Urinary bladder (tissue), 4 donors: ENCODE measurements around the gene MLST8. TPM values are rescaled to one million over a fixed set of nuclear protein-coding genes. Genes with fewer than 3 reads are reported as not detected.
"Not testable (repeated sequence)": the region's sequence is repeated elsewhere in the genome, so short reads cannot be mapped to it uniquely, and the experiment has no call there.

Source experiments
- DNase-seq: peaks from one replicate; pipeline ENCODE4 v3.0.0-alpha.2; 2015; ENCODE audit errors: extremely low spot score
- H3K27ac ChIP-seq: one replicate; pipeline ENCODE4 v1.5.1; 2013; ENCODE audit warnings: low read depth, mild to moderate bottlenecking, moderate library complexity
- H3K36me3 ChIP-seq: one replicate; pipeline ENCODE4 v1.6.1; 2013; ENCODE audit warnings: mild to moderate bottlenecking, moderate library complexity; ENCODE audit not compliant: insufficient read depth
- H3K4me1 ChIP-seq: one replicate; pipeline ENCODE4 v1.6.1; 2013; ENCODE audit warnings: mild to moderate bottlenecking, moderate library complexity; ENCODE audit not compliant: insufficient read depth
- H3K4me3 ChIP-seq: one replicate; pipeline ENCODE4 v1.5.1; 2013; ENCODE audit warnings: low read depth, low read length
- whole genome bisulfite sequencing: extraction: QIAGEN DNeasy Blood & Tissue Kit; methylation state at CpG from one replicate; pipeline ENCODE4 v1.1.7; 2013; 5-methylcytosine and 5-hydroxymethylcytosine counted together
- polyA plus RNA-seq: library from polyadenylated mRNA; stranded (reverse); fragments of 200-250 nt; gene quantifications from one replicate; pipeline ENCODE4 v1.2.3, GENCODE V29; 2013
- total RNA-seq: library from RNA; depleted of rRNA; stranded (reverse); fragments of >200 nt; gene quantifications from one replicate; pipeline ENCODE4 v1.2.3, GENCODE V29; 2014
- donor health status: healthy with polysubstance abuse.
- donor health status: healthy.

MLST8 gene
- total and polyA plus RNA-seq, 2 donors: 9.3 to 50.4 TPM

- WGBS: 54% methylated on average over 14 of the region's 14 CpGs
- Histone ChIP-seq H3K4me3 (no peak overlapping the region), H3K36me3 (no peaks in the 10 kb centered on the region), H3K4me1 (no peaks in the 10 kb centered on the region), H3K27ac (no peak overlapping the region)
- DNase-seq: no peak
These were observed 5.6 kb upstream of the MLST8 start for GRCh38 chr16:2199621-2200139.

- no peak overlapping the region for H3K27ac ChIP-seq
- no peaks in the 10 kb centered on the region for H3K36me3 ChIP-seq
- no peaks in the 10 kb centered on the region for H3K4me1 ChIP-seq
- DNase-seq: no peak
- no peak overlapping the region for H3K4me3 ChIP-seq
- 87% methylated on average over 6 of the region's 6 CpGs for WGBS
These were observed 4.9 kb upstream of the MLST8 start for GRCh38 chr16:2200313-2200712.

GRCh38 chr16:2203119-2203688 is 2.0 kb upstream of the MLST8 start:
- H3K36me3 ChIP-seq, H3K27ac ChIP-seq, H3K4me1 ChIP-seq, DNase-seq, H3K4me3 ChIP-seq: not testable (repeated sequence)
- WGBS: 91% methylated on average over 8 of the region's 8 CpGs

GRCh38 chr16:2204416-2205103 is 694 bp upstream of the MLST8 start:
- DNase-seq: no peak
- Histone ChIP-seq H3K4me1 (peaks cover 2% of the 10 kb centered on the region), H3K36me3 (no peaks in the 10 kb centered on the region), H3K27ac (no peak overlapping the region), H3K4me3 (peak overlapping the region; percentile 75)
- WGBS: 80% methylated on average over 13 of the region's 13 CpGs

- no peaks in the 10 kb centered on the region for H3K36me3 ChIP-seq
- WGBS: 9% methylated on average over 16 of the region's 16 CpGs
- peak overlapping the region; percentile 75 for H3K4me3 ChIP-seq
- no peak overlapping the region for H3K27ac ChIP-seq
- peaks cover 2% of the 10 kb centered on the region for H3K4me1 ChIP-seq
- DNase-seq: no peak
These were observed 686 bp downstream of the MLST8 start for GRCh38 chr16:2205967-2206313.

- Histone ChIP-seq H3K36me3 (no peaks in the 10 kb centered on the region), H3K4me1 (peaks cover 2% of the 10 kb centered on the region), H3K27ac (no peak overlapping the region), H3K4me3 (peak overlapping the region; percentile 75)
- DNase-seq: no peak
- 83% methylated on average over 18 of the region's 18 CpGs for WGBS
These were observed 1.1 kb downstream of the MLST8 start for GRCh38 chr16:2206420-2206779.

- Histone ChIP-seq H3K4me1 (peaks cover 2% of the 10 kb centered on the region), H3K27ac (no peak overlapping the region), H3K36me3 (no peaks in the 10 kb centered on the region), H3K4me3 (no peak overlapping the region)
- DNase-seq: no peak
- 93% methylated on average over 23 of the region's 23 CpGs for WGBS
These were observed 1.7 kb downstream of the MLST8 start for GRCh38 chr16:2206780-2207433.

GRCh38 chr16:2207872-2208271 is 2.6 kb downstream of the MLST8 start:
- H3K4me1 ChIP-seq: peaks cover 2% of the 10 kb centered on the region
- WGBS: 90% methylated on average over 9 of the region's 9 CpGs
- DNase-seq: no peak
- H3K36me3 ChIP-seq: no peaks in the 10 kb centered on the region
- no peak overlapping the region for H3K4me3 ChIP-seq
- no peak overlapping the region for H3K27ac ChIP-seq

GRCh38 chr16:2208308-2208707 is 3.1 kb downstream of the MLST8 start:
- 76% methylated on average over 23 of the region's 23 CpGs for WGBS

GRCh38 chr16:2208772-2209171 is 3.5 kb downstream of the MLST8 start:
- no peak overlapping the region for H3K27ac ChIP-seq
- DNase-seq: no peak
- no peaks in the 10 kb centered on the region for H3K36me3 ChIP-seq
- no peak overlapping the region for H3K4me3 ChIP-seq
- WGBS: 91% methylated on average over 9 of the region's 9 CpGs
- peaks cover 2% of the 10 kb centered on the region for H3K4me1 ChIP-seq

More at GRCh38 chr16:2208308-2208707, 3.1 kb downstream of the MLST8 start:
- H3K4me3 ChIP-seq: no peak overlapping the region
- no peak for DNase-seq
- H3K4me1 ChIP-seq: peaks cover 2% of the 10 kb centered on the region
- no peaks in the 10 kb centered on the region for H3K36me3 ChIP-seq
- H3K27ac ChIP-seq: no peak overlapping the region

- no peak overlapping the region for H3K27ac ChIP-seq
- H3K36me3 ChIP-seq: no peaks in the 10 kb centered on the region
- WGBS: 79% methylated on average over 29 of the region's 29 CpGs
- DNase-seq: no peak
- H3K4me1 ChIP-seq: peaks cover 2% of the 10 kb centered on the region
- H3K4me3 ChIP-seq: no peak overlapping the region
These were observed 4.2 kb downstream of the MLST8 start for GRCh38 chr16:2209258-2210008.

GRCh38 chr16:2210009-2210332 is 4.7 kb downstream of the MLST8 start:
- Histone ChIP-seq H3K27ac (no peak overlapping the region), H3K36me3 (no peaks in the 10 kb centered on the region), H3K4me1 (peaks cover 2% of the 10 kb centered on the region), H3K4me3 (no peak overlapping the region)
- no peak for DNase-seq
- 94% methylated on average over 17 of the region's 17 CpGs for WGBS

GRCh38 chr16:2210386-2211365 is 5.4 kb downstream of the MLST8 start, which contains the start of gene BRICD5:
TSS of gene BRICD5 (minus strand) at chr16:2210863. CDS start at chr16:2210833, 30 bp downstream.
- DNase-seq: no peak
- Histone ChIP-seq H3K27ac (no peak within 1 kb of the TSS), H3K4me1 (peaks cover 2% of the 10 kb centered on the region), H3K36me3 (no peaks in the 10 kb centered on the region), H3K4me3 (no peak within 1 kb of the TSS)
- 67% methylated on average over 24 of the region's 24 CpGs for WGBS
